HepG2 (cell line): ENCODE measurements around the gene CHADL. TPM values are rescaled to one million over a fixed set of nuclear protein-coding genes. Genes with fewer than 3 reads are reported as not detected.

Experiments used
- ARNT ChIP-seq: fragments of 450-650 bp; IDR thresholded peaks from 2 replicates; pipeline ENCODE4 v1.6.1; 2017
- BHLHE40 ChIP-seq: IDR thresholded peaks from 2 replicates; pipeline ENCODE4 v1.6.1; 2011; ENCODE audit warnings: low read length, improper control_type of control experiment
- CBX2 ChIP-seq, 2 experiments: fragments of 200-600 bp in 1 of 2; sonication (generic); formaldehyde crosslinking in 1 of 2; IDR thresholded peaks; 2 replicates each; pipeline versions ENCODE4 v1.7.0 to v1.8.1; 2018 to 2022; ENCODE audit warnings: low read depth in 2 of 2, low read length in 1 of 2, mild to moderate bottlenecking in 1 of 2, missing genetic modification reagents in 1 of 2
- FOXP1 ChIP-seq, 2 experiments: fragments of 450-650 bp in 1 of 2; IDR thresholded peaks; 2 replicates each; pipeline ENCODE4 v1.6.1; 2017 to 2018; ENCODE audit warnings: antibody characterized with exemption in 1 of 2
- FUBP1 ChIP-seq: sonication (generic); formaldehyde crosslinking; IDR thresholded peaks from 2 replicates; pipeline ENCODE4 v1.5.1; 2020; ENCODE audit warnings: missing genetic modification reagents, mild to moderate bottlenecking, borderline replicate concordance
- MEIS2 ChIP-seq: sonication (generic); formaldehyde crosslinking; IDR thresholded peaks from 2 replicates; pipeline ENCODE4 v1.9.0; 2021; ENCODE audit warnings: mild to moderate bottlenecking, missing genetic modification reagents
- NFE2 ChIP-seq: sonication (generic); formaldehyde crosslinking; IDR thresholded peaks from 2 replicates; pipeline ENCODE4 v1.4.0; 2020; ENCODE audit warnings: missing genetic modification reagents
- PCBP2 ChIP-seq: fragments of 200-400 bp; formaldehyde crosslinking; optimal IDR thresholded peaks from 2 replicates; pipeline ENCODE3; 2018; ENCODE audit warnings: low read length, low read depth; ENCODE audit not compliant: poor library complexity, severe bottlenecking
- PRPF4 ChIP-seq: fragments of 200-400 bp; formaldehyde crosslinking; IDR thresholded peaks from 2 replicates; pipeline ENCODE4 v1.6.1; 2016; ENCODE audit warnings: low read length, low read depth; ENCODE audit not compliant: poor library complexity, severe bottlenecking
- RFX1 ChIP-seq: fragments of 450-650 bp; IDR thresholded peaks from 2 replicates; pipeline ENCODE4 v1.6.1; 2017
- TOE1 ChIP-seq: sonication (generic); formaldehyde crosslinking; IDR thresholded peaks from 2 replicates; pipeline ENCODE4 v1.4.0; 2020; ENCODE audit warnings: mild to moderate bottlenecking, missing genetic modification reagents
- TP53 ChIP-seq: sonication (generic); formaldehyde crosslinking; conservative IDR thresholded peaks from 2 replicates; pipeline ENCODE4 v1.4.0; 2020; ENCODE audit warnings: missing genetic modification reagents
- ZFP1 ChIP-seq: IDR thresholded peaks from 2 replicates; pipeline ENCODE4 v1.6.1; 2016
- ZFP82 ChIP-seq: sonication (generic); formaldehyde crosslinking; IDR thresholded peaks from 2 replicates; pipeline ENCODE4 v1.5.1; 2020; ENCODE audit warnings: mild to moderate bottlenecking, missing genetic modification reagents, borderline replicate concordance
- ZFY ChIP-seq: sonication (generic); formaldehyde crosslinking; IDR thresholded peaks from 2 replicates; pipeline ENCODE4 v1.4.0; 2020; ENCODE audit warnings: missing genetic modification reagents
- ZNF24 ChIP-seq: fragments of 450-650 bp; IDR thresholded peaks from 2 replicates; pipeline ENCODE4 v1.6.1; 2017; ENCODE audit warnings: antibody characterized with exemption, mild to moderate bottlenecking
- ZNF512B ChIP-seq: sonication (generic); formaldehyde crosslinking; IDR thresholded peaks from 2 replicates; pipeline ENCODE4 v1.5.1; 2020; ENCODE audit warnings: missing genetic modification reagents, mild to moderate bottlenecking, borderline replicate concordance
- ZNF850 ChIP-seq: sonication (generic); formaldehyde crosslinking; conservative IDR thresholded peaks from 2 replicates; pipeline ENCODE4 v1.9.0; 2021; ENCODE audit warnings: mild to moderate bottlenecking, missing genetic modification reagents
- ZSCAN5A ChIP-seq: sonication (generic); formaldehyde crosslinking; IDR thresholded peaks from 2 replicates; pipeline ENCODE4 v1.8.0; 2022; ENCODE audit warnings: mild to moderate bottlenecking, missing genetic modification reagents, borderline replicate concordance
- polyA plus RNA-seq, 8 experiments: library from polyadenylated mRNA; depleted of rRNA in 3 of 8; stranded (reverse) in 7 of 8; unstranded in 1 of 8; fragments of >200 nt; fragmentation: Illumina TruSeq in 4 of 8; extraction: Trizol in 4 of 8; gene quantifications; 2 replicates each; pipeline versions ENCODE4 v1.2.1 to v1.2.3, GENCODE V29; 2011 to 2016; ENCODE audit warnings: low read depth in 4 of 8, missing spikeins in 1 of 8, mixed read lengths in 1 of 8; ENCODE audit not compliant: insufficient read depth in 1 of 8
- total RNA-seq, 5 experiments: library from RNA; depleted of rRNA; stranded (reverse); fragments of >200 nt; fragmentation: Illumina TruSeq; extraction: Trizol; gene quantifications; 2 replicates each; pipeline ENCODE4 v1.2.3, GENCODE V29; 2016; ENCODE audit warnings: low read depth in 1 of 5

The CHADL gene
- total and polyA plus RNA-seq, 2 of the 13 experiments (the other 11 are each of a cell fraction or from before 2014, with no cell fraction given), result 2.8 to 8.1 TPM

GRCh38 chr22:41288245-41288946 is 47.7 kb upstream of the CHADL start (continued):
- TF ChIP-seq ZSCAN5A (CRISPR knock-in tag) (peak; percentile 33; the same call in 1 of the 2 replicates), ZFP1 (no peak), ZFY (peak; percentile 71), TP53 (no peak), CBX2 (IDR thresholded peaks at IDR 0.05; ENCODE audit: low read depth, low read length) (no peak), CBX2 (CRISPR knock-in tag; IDR thresholded peaks at IDR 0.05; ENCODE audit: low read depth) (no peak), FOXP1 (IDR thresholded peaks at IDR 0.05) (no peak), FOXP1 (CRISPR knock-in tag; IDR thresholded peaks at IDR 0.05) (no peak), ZFP82 (no peak), FUBP1 (CRISPR knock-in tag) (no peak), BHLHE40 (no peak), TOE1 (CRISPR knock-in tag) (no peak), PRPF4 (no peak), ZNF24 (no peak), ZNF850 (CRISPR knock-in tag) (no peak), NFE2 (CRISPR knock-in tag) (no peak), ZNF512B (CRISPR knock-in tag) (no peak), PCBP2 (no peak), ARNT (no peak), RFX1 (no peak), MEIS2 (CRISPR knock-in tag) (peak; percentile 89)
